M059J (cell line): ENCODE data around the gene SMC5. TPM values are rescaled to one million over a fixed set of nuclear protein-coding genes. Genes with fewer than 3 reads are reported as not detected.

Source experiments
- total RNA-seq: library from RNA; depleted of rRNA; stranded (reverse); fragments of >200 nt; shearing (Covaris generic); gene quantifications from 2 replicates; pipeline ENCODE4 v1.2.3, GENCODE V29; 2014; rRNA removed

SMC5 gene
- total RNA-seq, 1 experiment from 2014 or later: 21.4 TPM

Other genes with a start within 250 kb of the SMC5 start
- 3.4 and 4.9 TPM in 2 replicates for gene MAMDC2, start 215.1 kb upstream of the SMC5 start, total RNA-seq
- gene KLF9, start 155.7 kb downstream of the SMC5 start, total RNA-seq: 16.0 and 20.7 TPM in 2 replicates